Measurements from ENCODE around the gene TNS2.

TNS2 gene

DNA sequence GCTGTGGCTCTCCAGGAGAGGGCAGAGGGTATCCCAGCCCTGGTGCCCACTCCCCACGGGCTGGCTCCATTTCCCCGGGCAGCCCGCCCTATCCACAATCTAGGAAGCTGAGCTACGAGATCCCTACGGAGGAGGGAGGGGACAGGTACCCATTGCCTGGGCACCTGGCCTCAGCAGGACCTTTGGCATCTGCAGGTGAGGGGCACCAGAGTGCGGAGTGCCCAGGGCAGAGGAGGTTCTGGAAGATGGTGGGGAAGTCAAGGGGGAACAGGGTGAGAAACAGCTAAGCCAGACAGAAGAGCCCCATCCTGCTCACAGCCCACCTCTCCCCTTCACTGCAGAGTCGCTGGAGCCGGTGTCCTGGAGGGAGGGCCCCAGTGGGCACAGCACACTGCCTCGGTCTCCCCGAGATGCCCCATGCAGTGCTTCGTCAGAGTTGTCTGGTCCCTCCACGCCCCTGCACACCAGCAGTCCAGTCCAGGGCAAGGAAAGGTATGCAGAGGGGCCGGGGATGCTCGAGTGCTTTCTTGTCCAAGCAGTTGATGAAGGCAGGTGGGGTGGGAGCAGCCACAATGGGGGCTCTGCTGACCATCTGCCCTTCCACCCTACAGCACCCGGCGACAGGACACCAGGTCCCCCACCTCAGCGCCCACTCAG is 10.3 kb downstream of the TNS2 start:
- WGBS, 2 experiments (ENCODE audit: insufficient coverage in 2 of 2): 92 to 96% methylated on average over 16 of the region's 17 CpGs
- H3K4me1 ChIP-seq (ENCODE audit: control insufficient read depth, insufficient read depth, low read length, poor library complexity, severe bottlenecking): peaks cover 3% of the 10 kb centered on the region

DNA sequence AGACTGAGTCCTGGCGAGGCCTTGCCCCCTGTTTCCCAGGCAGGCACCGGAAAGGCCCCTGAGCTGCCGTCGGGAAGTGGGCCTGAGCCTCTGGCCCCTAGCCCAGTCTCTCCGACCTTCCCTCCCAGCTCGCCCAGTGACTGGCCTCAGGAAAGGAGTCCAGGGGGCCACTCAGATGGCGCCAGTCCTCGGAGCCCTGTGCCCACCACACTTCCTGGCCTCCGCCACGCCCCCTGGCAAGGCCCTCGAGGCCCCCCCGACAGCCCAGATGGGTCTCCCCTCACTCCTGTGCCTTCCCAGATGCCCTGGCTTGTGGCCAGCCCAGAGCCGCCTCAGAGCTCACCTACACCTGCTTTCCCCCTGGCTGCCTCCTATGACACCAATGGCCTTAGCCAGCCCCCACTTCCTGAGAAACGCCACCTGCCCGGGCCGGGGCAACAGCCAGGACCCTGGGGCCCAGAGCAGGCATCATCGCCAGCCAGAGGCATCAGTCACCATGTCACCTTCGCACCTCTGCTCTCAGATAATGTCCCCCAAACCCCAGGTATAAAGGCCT is 10.9 kb downstream of the TNS2 start:
- Histone ChIP-seq H3K4me3 (ENCODE audit: extremely low read depth, insufficient read depth, low read length, poor library complexity, severe bottlenecking) (no peak overlapping the region), H3K27ac (ENCODE audit: low read depth, low read length, severe bottlenecking) (no peak overlapping the region), H3K9me3 (ENCODE audit: control insufficient read depth, low read length) (no peaks in the 10 kb centered on the region), H3K36me3 (ENCODE audit: control insufficient read depth, insufficient read depth, low read length) (peaks cover 23% of the 10 kb centered on the region), H3K4me1 (ENCODE audit: control insufficient read depth, insufficient read depth, low read length, poor library complexity, severe bottlenecking) (peaks cover 3% of the 10 kb centered on the region)
- 87 to 94% methylated on average over 7 to 18 of the region's 18 CpGs for WGBS, 2 experiments (ENCODE audit: insufficient coverage in 2 of 2)

More for the DNA sequence above, 10.3 kb downstream of the TNS2 start:
- no peak overlapping the region for H3K4me3 ChIP-seq (ENCODE audit: extremely low read depth, insufficient read depth, low read length, poor library complexity, severe bottlenecking)
- H3K27ac ChIP-seq (ENCODE audit: low read depth, low read length, severe bottlenecking): no peak overlapping the region
- H3K9me3 ChIP-seq (ENCODE audit: control insufficient read depth, low read length): no peaks in the 10 kb centered on the region
- H3K36me3 ChIP-seq (ENCODE audit: control insufficient read depth, insufficient read depth, low read length): peaks cover 17% of the 10 kb centered on the region

DNA sequence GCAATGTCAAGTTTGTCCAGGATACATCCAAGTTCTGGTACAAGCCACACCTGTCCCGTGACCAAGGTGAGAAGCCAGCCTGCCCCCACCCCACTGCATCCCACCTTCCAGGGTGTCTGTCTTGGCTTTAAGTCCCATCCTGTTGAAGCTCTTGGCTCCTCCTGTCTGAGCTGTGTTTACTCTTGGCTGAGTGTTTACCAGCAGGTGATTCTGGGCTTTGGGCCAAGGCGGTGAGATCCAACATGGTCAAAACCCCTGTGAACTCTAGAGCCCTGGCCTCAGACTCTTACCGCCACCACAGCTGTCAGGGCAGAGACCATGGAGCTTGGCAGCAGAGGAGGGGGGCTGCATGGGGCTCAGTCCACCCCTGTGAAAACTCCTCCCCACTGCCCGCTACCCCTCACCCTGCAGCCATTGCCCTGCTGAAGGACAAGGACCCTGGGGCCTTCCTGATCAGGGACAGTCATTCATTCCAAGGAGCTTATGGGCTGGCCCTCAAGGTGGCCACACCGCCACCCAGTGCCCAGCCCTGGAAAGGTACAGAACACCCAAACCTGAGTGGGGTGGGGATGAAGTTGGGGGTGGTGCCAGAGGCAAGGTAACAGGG is 11.6 kb downstream of the TNS2 start:
- WGBS, 2 experiments (ENCODE audit: insufficient coverage in 2 of 2): 88 to 93% methylated on average over 2 to 4 of the region's 5 CpGs
- no peak overlapping the region for H3K27ac ChIP-seq (ENCODE audit: low read depth, low read length, severe bottlenecking)
- peaks cover 9% of the 10 kb centered on the region for H3K4me1 ChIP-seq (ENCODE audit: control insufficient read depth, insufficient read depth, low read length, poor library complexity, severe bottlenecking)
- H3K9me3 ChIP-seq (ENCODE audit: control insufficient read depth, low read length): no peaks in the 10 kb centered on the region
- H3K4me3 ChIP-seq (ENCODE audit: extremely low read depth, insufficient read depth, low read length, poor library complexity, severe bottlenecking): no peak overlapping the region
- H3K36me3 ChIP-seq (ENCODE audit: control insufficient read depth, insufficient read depth, low read length): peaks cover 24% of the 10 kb centered on the region

DNA sequence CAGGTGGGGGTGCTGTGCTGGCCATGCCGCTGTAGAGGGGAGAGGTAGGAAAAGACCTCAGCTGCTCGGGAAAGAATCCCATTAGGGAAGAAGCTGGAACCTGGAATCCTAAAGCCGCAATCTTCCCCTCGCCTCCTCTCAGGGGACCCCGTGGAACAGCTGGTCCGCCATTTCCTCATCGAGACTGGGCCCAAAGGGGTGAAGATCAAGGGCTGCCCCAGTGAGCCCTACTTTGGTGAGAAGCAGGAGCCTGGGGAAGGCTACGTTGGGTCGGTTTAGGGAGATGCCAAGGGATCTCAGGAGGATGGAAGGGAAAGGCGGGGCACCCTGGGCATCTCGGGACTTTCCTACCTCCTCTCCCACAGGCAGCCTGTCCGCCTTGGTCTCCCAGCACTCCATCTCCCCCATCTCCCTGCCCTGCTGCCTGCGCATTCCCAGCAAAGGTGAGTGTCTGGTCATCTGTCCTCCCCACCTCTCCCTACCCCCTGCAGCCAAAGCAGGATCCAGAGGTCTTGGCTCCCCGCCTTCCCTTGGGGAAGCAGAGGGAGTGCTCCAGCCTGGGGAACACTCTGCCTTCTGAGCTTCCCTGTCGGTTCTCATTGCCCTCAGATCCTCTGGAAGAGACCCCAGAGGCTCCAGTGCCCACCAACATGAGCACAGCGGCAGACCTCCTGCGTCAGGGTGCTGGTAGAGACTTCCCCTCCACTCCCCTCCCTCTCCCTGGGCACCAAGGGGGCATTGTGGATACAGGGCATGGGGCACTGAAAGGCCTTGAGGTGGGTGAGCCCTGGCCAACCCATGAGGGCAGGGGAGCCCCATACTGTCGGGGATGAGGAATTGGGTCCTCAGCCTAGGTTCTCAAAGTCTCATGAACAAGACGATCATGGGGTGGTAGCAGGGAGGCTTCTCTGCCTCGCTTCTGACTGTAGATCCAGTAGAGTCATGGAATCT is 12.4 kb downstream of the TNS2 start:
- peaks cover 24% of the 10 kb centered on the region for H3K36me3 ChIP-seq (ENCODE audit: control insufficient read depth, insufficient read depth, low read length)

DNA sequence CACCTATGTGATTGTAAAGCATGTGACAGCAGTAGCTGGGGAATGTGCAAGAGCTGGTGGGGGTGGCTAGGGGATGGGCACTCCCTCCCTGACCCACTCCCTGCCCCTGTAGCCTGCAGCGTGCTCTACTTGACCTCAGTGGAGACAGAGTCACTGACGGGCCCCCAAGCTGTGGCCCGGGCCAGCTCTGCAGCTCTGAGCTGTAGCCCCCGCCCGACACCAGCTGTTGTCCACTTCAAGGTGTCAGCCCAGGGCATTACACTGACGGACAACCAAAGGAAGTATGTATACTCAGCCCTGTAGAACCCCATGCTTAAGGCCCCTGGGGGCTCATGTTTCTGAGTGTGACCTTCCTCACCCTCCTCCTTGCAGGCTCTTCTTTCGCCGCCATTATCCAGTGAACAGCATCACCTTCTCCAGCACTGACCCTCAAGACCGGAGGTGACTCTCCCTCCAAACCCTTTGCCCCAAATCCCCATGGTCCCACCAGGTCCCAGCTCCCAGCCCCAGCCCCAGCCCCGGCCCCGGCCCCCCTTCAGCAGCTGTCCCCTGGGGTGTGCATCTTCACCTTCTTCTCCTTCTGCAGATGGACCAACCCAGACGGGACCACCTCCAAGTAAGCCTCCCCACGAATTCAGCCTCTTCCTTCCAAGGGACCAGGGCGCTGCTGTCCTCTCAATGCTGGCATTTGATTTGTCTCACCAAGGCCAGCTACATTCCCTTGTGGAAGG is 13.3 kb downstream of the TNS2 start:
- Histone ChIP-seq H3K9me3 (ENCODE audit: control insufficient read depth, low read length) (no peaks in the 10 kb centered on the region), H3K4me3 (ENCODE audit: extremely low read depth, insufficient read depth, low read length, poor library complexity, severe bottlenecking) (no peak overlapping the region), H3K36me3 (ENCODE audit: control insufficient read depth, insufficient read depth, low read length) (peaks cover 24% of the 10 kb centered on the region), H3K4me1 (ENCODE audit: control insufficient read depth, insufficient read depth, low read length, poor library complexity, severe bottlenecking) (peaks cover 23% of the 10 kb centered on the region), H3K27ac (ENCODE audit: low read depth, low read length, severe bottlenecking) (no peak overlapping the region)
- 93 to 97% methylated on average over 8 to 11 of the region's 14 CpGs for WGBS, 2 experiments (ENCODE audit: insufficient coverage in 2 of 2)

More for the DNA sequence above, 12.4 kb downstream of the TNS2 start:
- H3K9me3 ChIP-seq (ENCODE audit: control insufficient read depth, low read length): no peaks in the 10 kb centered on the region
- no peak overlapping the region for H3K4me3 ChIP-seq (ENCODE audit: extremely low read depth, insufficient read depth, low read length, poor library complexity, severe bottlenecking)
- 89 to 96% methylated on average over 16 to 18 of the region's 20 CpGs for WGBS, 2 experiments (ENCODE audit: insufficient coverage in 2 of 2)
- peaks cover 17% of the 10 kb centered on the region for H3K4me1 ChIP-seq (ENCODE audit: control insufficient read depth, insufficient read depth, low read length, poor library complexity, severe bottlenecking)
- H3K27ac ChIP-seq (ENCODE audit: low read depth, low read length, severe bottlenecking): no peak overlapping the region

DNA sequence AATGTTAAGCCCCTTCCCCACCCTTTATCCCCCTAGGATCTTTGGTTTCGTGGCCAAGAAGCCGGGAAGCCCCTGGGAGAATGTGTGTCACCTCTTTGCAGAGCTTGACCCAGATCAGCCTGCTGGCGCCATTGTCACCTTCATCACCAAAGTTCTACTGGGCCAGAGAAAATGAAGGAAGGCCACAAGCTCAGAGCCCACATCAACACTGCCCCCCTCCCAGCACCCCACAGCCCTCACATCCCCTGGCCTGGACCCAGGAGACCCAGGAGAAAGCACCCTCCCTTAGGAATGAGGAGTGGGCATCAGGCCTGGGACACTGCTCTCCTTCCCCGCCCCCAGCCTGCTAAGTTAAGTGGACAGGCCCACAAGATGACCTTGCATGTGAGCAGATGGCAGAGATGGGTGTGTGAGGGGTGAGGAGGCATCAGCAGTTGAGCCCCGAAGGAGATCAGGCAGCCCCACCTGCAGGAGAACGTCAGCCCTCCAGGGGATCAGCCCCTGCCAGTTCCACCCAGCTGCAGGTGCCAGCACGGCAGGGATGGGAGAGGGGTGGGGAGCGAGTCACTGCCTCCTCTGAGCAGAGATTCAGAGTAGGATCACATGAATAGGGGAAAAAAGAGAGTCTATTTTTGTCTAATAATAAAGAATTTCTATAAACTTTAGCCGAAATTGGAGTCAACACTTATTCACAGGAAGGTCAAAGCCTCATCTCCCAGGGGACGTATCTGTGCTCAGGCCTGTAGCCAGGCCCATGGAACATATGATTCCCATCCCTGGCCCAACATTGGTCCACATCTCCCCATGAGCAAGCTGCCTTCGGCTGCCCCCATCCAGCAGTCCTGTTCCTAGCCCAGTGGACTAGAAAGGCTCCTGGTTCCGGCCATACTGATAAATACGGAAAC is 14.1 kb downstream of the TNS2 start:
- H3K4me1 ChIP-seq (ENCODE audit: control insufficient read depth, insufficient read depth, low read length, poor library complexity, severe bottlenecking): peaks cover 23% of the 10 kb centered on the region

DNA sequence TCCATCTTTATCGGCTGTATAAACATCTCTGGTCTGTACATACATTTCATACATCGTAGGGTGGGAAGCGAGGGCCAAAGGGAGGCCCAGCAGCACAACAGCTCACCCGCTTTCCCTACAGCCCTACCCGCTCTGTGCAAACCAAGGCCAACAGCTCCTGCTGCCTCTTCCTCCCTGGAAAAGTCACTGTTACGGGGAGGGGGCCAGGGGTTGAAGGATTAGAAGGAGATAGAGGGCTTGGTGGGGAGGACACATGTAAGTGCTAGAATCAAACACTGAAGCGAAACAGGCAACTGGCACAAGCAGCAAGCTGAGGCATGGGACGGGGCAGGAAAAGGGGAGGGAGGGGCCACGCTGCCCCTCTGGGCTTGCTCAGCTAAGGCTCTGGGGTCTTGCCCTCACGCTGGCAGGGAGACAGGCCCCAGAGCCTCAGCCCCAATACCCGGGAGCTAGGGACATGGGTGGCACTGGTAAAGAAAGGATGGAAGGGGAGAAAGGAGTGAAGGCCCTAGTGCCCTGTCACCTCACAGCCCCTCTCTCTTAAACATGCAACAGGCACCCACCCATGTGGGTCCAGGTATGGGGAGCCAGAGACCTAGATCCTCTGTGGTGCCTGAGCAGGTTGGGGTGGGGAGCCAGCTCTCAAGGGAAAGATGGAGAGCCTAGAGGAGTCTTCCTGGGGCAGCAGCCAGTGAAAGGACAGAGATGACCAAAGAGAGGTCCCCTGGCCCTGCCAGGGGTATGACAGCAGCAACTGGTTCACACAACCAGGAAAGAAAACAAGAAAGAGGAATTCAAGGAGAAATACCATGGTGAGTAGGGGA is 15.0 kb downstream of the TNS2 start:
- no peak overlapping the region for H3K4me3 ChIP-seq (ENCODE audit: extremely low read depth, insufficient read depth, low read length, poor library complexity, severe bottlenecking)
- peaks cover 19% of the 10 kb centered on the region for H3K4me1 ChIP-seq (ENCODE audit: control insufficient read depth, insufficient read depth, low read length, poor library complexity, severe bottlenecking)
- H3K9me3 ChIP-seq (ENCODE audit: control insufficient read depth, low read length): no peaks in the 10 kb centered on the region
- 94 to 96% methylated on average over 7 to 8 of the region's 11 CpGs for WGBS, 2 experiments (ENCODE audit: insufficient coverage in 2 of 2)
- no peak overlapping the region for H3K27ac ChIP-seq (ENCODE audit: low read depth, low read length, severe bottlenecking)
- peaks cover 24% of the 10 kb centered on the region for H3K36me3 ChIP-seq (ENCODE audit: control insufficient read depth, insufficient read depth, low read length)

More for the DNA sequence above, 14.1 kb downstream of the TNS2 start:
- WGBS, 2 experiments (ENCODE audit: insufficient coverage in 2 of 2): 92 to 95% methylated on average over 8 to 11 of the region's 13 CpGs
- no peaks in the 10 kb centered on the region for H3K9me3 ChIP-seq (ENCODE audit: control insufficient read depth, low read length)
- no peak overlapping the region for H3K4me3 ChIP-seq (ENCODE audit: extremely low read depth, insufficient read depth, low read length, poor library complexity, severe bottlenecking)
- peaks cover 24% of the 10 kb centered on the region for H3K36me3 ChIP-seq (ENCODE audit: control insufficient read depth, insufficient read depth, low read length)
- no peak overlapping the region for H3K27ac ChIP-seq (ENCODE audit: low read depth, low read length, severe bottlenecking)

DNA sequence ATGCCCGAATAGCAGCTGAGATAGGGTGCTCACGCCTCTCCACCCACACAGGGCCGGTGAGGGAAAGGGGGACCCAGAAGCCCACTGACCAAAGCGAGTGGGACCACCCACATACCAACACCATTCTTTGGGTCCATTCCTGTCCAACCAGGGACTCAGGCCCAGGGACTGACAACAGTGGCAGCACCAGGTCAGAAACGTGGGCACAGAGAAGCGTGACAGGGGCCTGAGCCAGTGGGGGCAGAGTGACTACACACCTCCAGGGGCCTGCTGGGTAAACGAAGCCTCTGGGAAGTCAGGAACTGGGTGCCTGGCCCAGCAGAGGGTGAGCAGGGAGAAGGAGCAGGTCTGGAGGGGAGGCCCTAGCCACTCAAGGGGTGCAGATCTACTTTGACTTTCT is 15.6 kb downstream of the TNS2 start:
- H3K4me1 ChIP-seq (ENCODE audit: control insufficient read depth, insufficient read depth, low read length, poor library complexity, severe bottlenecking): peaks cover 19% of the 10 kb centered on the region
- peaks cover 24% of the 10 kb centered on the region for H3K36me3 ChIP-seq (ENCODE audit: control insufficient read depth, insufficient read depth, low read length)
- no peak overlapping the region for H3K4me3 ChIP-seq (ENCODE audit: extremely low read depth, insufficient read depth, low read length, poor library complexity, severe bottlenecking)
- 84 to 85% methylated on average over 4 of the region's 7 CpGs for WGBS, 2 experiments (ENCODE audit: insufficient coverage in 2 of 2)
- H3K27ac ChIP-seq (ENCODE audit: low read depth, low read length, severe bottlenecking): no peak overlapping the region
- no peaks in the 10 kb centered on the region for H3K9me3 ChIP-seq (ENCODE audit: control insufficient read depth, low read length)
